GM12872 (cell line): ENCODE measurements around the gene CALY.
A peak's percentile ranks its signal among the peaks of the same experiment; 100 is the strongest.

Source experiments
- CTCF ChIP-seq: IDR thresholded peaks from 3 replicates; pipeline ENCODE4 v1.5.1; 2011; ENCODE audit warnings: low read depth, mild to moderate bottlenecking, low read length, moderate library complexity; ENCODE audit not compliant: insufficient read depth

The CALY gene

GRCh38 chr10:133324857-133325260 lies 11.8 kb downstream of the CALY start:
- TF ChIP-seq CTCF, result no peak

- no peak for TF ChIP-seq CTCF
Measured at GRCh38 chr10:133324198-133324792, 12.4 kb downstream of the CALY start.

- TF ChIP-seq CTCF, result peak; percentile 72
Measured at GRCh38 chr10:133318494-133319127, 18.1 kb downstream of the CALY start.

GRCh38 chr10:133316732-133317131 lies 20.0 kb downstream of the CALY start:
- TF ChIP-seq CTCF, result no peak

- no peak for TF ChIP-seq CTCF
Measured at GRCh38 chr10:133316266-133316665, 20.4 kb downstream of the CALY start.

GRCh38 chr10:133315847-133316246 lies 20.8 kb downstream of the CALY start:
- TF ChIP-seq CTCF, result no peak

GRCh38 chr10:133314911-133315310 lies 21.8 kb downstream of the CALY start:
- TF ChIP-seq CTCF, result no peak
